Measurements from ENCODE around the gene HIPK3.

Gene HIPK3

DNA sequence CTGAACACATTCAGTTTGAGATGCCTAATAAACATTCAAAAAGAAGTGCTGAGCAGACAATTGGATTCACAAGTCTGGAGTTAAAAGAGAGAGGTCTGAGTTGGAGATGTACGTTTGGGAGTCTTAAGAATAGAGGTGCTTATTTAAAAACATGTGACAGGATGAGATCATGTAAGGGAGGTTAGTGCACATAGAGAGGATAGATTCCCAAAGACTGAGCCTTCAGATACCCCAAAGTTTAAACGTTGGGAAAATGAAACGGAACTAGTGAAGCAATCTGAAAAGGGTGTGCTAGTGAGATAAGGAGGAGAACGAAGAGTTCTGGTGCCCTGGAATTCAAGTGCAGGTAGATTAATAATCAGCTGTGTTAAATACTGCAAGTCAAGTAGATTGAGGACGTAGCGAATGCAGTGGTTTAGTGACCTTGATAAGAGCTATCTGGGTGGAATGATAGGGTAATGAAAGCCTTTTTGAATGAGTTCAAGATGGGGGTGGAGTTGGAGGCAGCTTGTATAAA is 63.7 kb downstream of the HIPK3 start:
- H3K4me1 ChIP-seq (ENCODE audit: control insufficient read depth, insufficient read depth, low read length): no peaks in the 10 kb centered on the region
- no peak overlapping the region for H3K4me3 ChIP-seq (ENCODE audit: low read length)
- H3K36me3 ChIP-seq (ENCODE audit: control insufficient read depth, insufficient read depth, low read length): no peaks in the 10 kb centered on the region
- H3K27ac ChIP-seq (ENCODE audit: low read depth, low read length): no peak overlapping the region
- no peaks in the 10 kb centered on the region for H3K27me3 ChIP-seq (ENCODE audit: control insufficient read depth, insufficient read depth, low read length)
- no peak overlapping the region for H3K9ac ChIP-seq (ENCODE audit: low read length)

DNA sequence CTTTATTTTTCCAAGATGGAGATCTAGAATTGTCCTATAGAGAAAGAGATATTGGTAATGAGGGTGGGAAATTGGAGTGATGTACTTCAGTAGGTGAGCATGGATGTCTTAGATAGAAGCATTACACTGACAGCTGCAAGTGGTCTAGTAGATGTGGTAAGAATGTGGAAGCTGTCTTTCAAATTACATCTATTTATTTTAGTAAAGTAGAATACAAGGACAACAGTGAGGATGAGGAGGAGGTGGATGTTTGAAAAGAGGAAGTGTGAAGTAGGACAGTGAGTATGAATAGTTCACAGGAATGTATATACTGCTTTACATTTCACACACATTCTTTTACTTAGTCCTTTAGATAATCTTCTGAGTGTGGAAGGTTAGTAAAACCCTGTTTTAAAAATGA is 64.2 kb downstream of the HIPK3 start:
- no peak overlapping the region for H3K9ac ChIP-seq (ENCODE audit: low read length)
- no peaks in the 10 kb centered on the region for H3K4me1 ChIP-seq (ENCODE audit: control insufficient read depth, insufficient read depth, low read length)
- H3K36me3 ChIP-seq (ENCODE audit: control insufficient read depth, insufficient read depth, low read length): no peaks in the 10 kb centered on the region
- H3K27ac ChIP-seq (ENCODE audit: low read depth, low read length): no peak overlapping the region
- H3K27me3 ChIP-seq (ENCODE audit: control insufficient read depth, insufficient read depth, low read length): no peaks in the 10 kb centered on the region
- H3K4me3 ChIP-seq (ENCODE audit: low read length): no peak overlapping the region

DNA sequence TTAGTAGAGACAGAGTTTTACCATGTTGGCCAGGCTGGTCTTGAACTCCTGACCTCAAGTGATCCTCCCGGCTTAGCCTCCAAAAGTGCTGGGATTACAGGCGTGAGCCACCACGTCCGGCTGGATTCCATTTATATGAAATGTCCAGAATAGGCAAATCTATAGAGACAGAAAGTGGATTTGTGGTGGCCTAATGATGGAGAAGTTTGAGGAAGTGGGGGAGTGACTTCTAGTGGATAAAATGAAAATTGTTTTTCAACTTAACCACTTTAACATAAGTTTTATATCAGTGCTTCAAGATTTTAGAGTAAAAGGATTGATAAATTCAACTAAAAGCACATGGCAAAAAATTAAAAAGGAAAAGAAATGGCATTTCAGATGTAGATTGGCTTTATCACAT is 66.2 kb downstream of the HIPK3 start:
- Histone ChIP-seq H3K4me1 (ENCODE audit: control insufficient read depth, insufficient read depth, low read length) (no peaks in the 10 kb centered on the region), H3K27ac (ENCODE audit: low read depth, low read length) (no peak overlapping the region), H3K36me3 (ENCODE audit: control insufficient read depth, insufficient read depth, low read length) (no peaks in the 10 kb centered on the region), H3K9ac (ENCODE audit: low read length) (no peak overlapping the region), H3K27me3 (ENCODE audit: control insufficient read depth, insufficient read depth, low read length) (no peaks in the 10 kb centered on the region), H3K4me3 (ENCODE audit: low read length) (no peak overlapping the region)

GRCh38 chr11:33324302-33324985 is 67.3 kb downstream of the HIPK3 start:
- peaks cover 1% of the 10 kb centered on the region for H3K4me1 ChIP-seq (ENCODE audit: control insufficient read depth, insufficient read depth, low read length)

GRCh38 chr11:33325451-33325850 is 68.3 kb downstream of the HIPK3 start:
- H3K27me3 ChIP-seq (ENCODE audit: control insufficient read depth, insufficient read depth, low read length): no peaks in the 10 kb centered on the region
- no peaks in the 10 kb centered on the region for H3K36me3 ChIP-seq (ENCODE audit: control insufficient read depth, insufficient read depth, low read length)
- no peak overlapping the region for H3K4me3 ChIP-seq (ENCODE audit: low read length)
- no peak overlapping the region for H3K9ac ChIP-seq (ENCODE audit: low read length)
- peaks cover 3% of the 10 kb centered on the region for H3K4me1 ChIP-seq (ENCODE audit: control insufficient read depth, insufficient read depth, low read length)
- H3K27ac ChIP-seq (ENCODE audit: low read depth, low read length): no peak overlapping the region

More at GRCh38 chr11:33324302-33324985, 67.3 kb downstream of the HIPK3 start:
- Histone ChIP-seq H3K27me3 (ENCODE audit: control insufficient read depth, insufficient read depth, low read length) (no peaks in the 10 kb centered on the region), H3K9ac (ENCODE audit: low read length) (no peak overlapping the region), H3K4me3 (ENCODE audit: low read length) (no peak overlapping the region), H3K36me3 (ENCODE audit: control insufficient read depth, insufficient read depth, low read length) (no peaks in the 10 kb centered on the region), H3K27ac (ENCODE audit: low read depth, low read length) (no peak overlapping the region)

GRCh38 chr11:33329705-33330329 is 72.6 kb downstream of the HIPK3 start:
- H3K36me3 ChIP-seq (ENCODE audit: control insufficient read depth, insufficient read depth, low read length): no peaks in the 10 kb centered on the region

GRCh38 chr11:33333816-33334215 is 76.6 kb downstream of the HIPK3 start:
- H3K4me3 ChIP-seq (ENCODE audit: low read length): no peak overlapping the region
- H3K27me3 ChIP-seq (ENCODE audit: control insufficient read depth, insufficient read depth, low read length): no peaks in the 10 kb centered on the region
- H3K4me1 ChIP-seq (ENCODE audit: control insufficient read depth, insufficient read depth, low read length): peaks cover 3% of the 10 kb centered on the region
- no peak overlapping the region for H3K27ac ChIP-seq (ENCODE audit: low read depth, low read length)
- peaks cover 3% of the 10 kb centered on the region for H3K36me3 ChIP-seq (ENCODE audit: control insufficient read depth, insufficient read depth, low read length)
- H3K9ac ChIP-seq (ENCODE audit: low read length): no peak overlapping the region

More at GRCh38 chr11:33329705-33330329, 72.6 kb downstream of the HIPK3 start:
- Histone ChIP-seq H3K27ac (ENCODE audit: low read depth, low read length) (no peak overlapping the region), H3K4me1 (ENCODE audit: control insufficient read depth, insufficient read depth, low read length) (peaks cover 3% of the 10 kb centered on the region), H3K9ac (ENCODE audit: low read length) (no peak overlapping the region), H3K27me3 (ENCODE audit: control insufficient read depth, insufficient read depth, low read length) (no peaks in the 10 kb centered on the region), H3K4me3 (ENCODE audit: low read length) (no peak overlapping the region)

DNA sequence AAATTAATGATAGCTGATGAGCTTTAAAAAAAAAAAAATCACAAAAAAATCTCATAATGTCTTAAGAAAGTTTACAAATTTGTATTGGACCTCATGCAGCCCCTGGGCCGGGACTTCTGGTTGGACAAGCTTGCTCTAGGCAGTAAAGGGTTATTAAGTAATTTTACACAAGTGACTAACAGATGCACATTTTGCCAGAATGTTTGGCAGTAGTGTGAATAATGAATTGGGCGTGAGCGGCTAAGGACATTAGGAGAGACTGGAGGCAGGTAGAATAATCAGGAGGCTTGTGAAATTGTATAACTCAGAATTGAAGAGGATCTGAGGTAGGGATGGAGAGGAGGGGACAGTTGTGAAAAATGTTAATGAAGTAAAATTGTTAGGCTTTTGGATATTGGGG is 77.4 kb downstream of the HIPK3 start:
- no peaks in the 10 kb centered on the region for H3K27me3 ChIP-seq (ENCODE audit: control insufficient read depth, insufficient read depth, low read length)
- peaks cover under 1% of the 10 kb centered on the region for H3K4me1 ChIP-seq (ENCODE audit: control insufficient read depth, insufficient read depth, low read length)
- no peak overlapping the region for H3K27ac ChIP-seq (ENCODE audit: low read depth, low read length)
- H3K4me3 ChIP-seq (ENCODE audit: low read length): no peak overlapping the region
- no peak overlapping the region for H3K9ac ChIP-seq (ENCODE audit: low read length)
- peaks cover 3% of the 10 kb centered on the region for H3K36me3 ChIP-seq (ENCODE audit: control insufficient read depth, insufficient read depth, low read length)

- no peaks in the 10 kb centered on the region for H3K27me3 ChIP-seq (ENCODE audit: control insufficient read depth, insufficient read depth, low read length)
- H3K9ac ChIP-seq (ENCODE audit: low read length): no peak overlapping the region
- no peaks in the 10 kb centered on the region for H3K4me1 ChIP-seq (ENCODE audit: control insufficient read depth, insufficient read depth, low read length)
- H3K4me3 ChIP-seq (ENCODE audit: low read length): no peak overlapping the region
- peaks cover 5% of the 10 kb centered on the region for H3K36me3 ChIP-seq (ENCODE audit: control insufficient read depth, insufficient read depth, low read length)
- H3K27ac ChIP-seq (ENCODE audit: low read depth, low read length): no peak overlapping the region
These were observed 82.1 kb downstream of the HIPK3 start for GRCh38 chr11:33339247-33339646.

DNA sequence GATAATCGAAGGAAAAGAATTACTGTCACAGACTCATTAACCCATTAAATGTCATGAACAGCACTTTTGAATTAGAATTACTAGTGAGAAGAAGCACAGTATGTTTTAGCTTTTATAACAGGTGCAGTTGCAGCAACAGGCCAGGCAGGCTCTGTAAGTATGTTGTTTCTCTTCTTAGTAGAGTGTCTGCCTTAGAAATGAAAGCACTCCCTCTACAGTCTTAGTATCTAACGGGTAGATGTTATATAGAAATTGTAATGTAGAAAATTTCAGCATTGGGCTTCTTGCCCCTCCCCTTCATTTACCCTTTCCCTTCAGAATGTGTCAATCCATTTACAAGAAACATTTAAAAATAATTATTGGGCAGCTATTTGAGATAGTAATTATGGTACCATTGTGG is 87.4 kb downstream of the HIPK3 start:
- no peak overlapping the region for H3K4me3 ChIP-seq (ENCODE audit: low read length)
- no peaks in the 10 kb centered on the region for H3K27me3 ChIP-seq (ENCODE audit: control insufficient read depth, insufficient read depth, low read length)
- no peak overlapping the region for H3K9ac ChIP-seq (ENCODE audit: low read length)
- no peaks in the 10 kb centered on the region for H3K4me1 ChIP-seq (ENCODE audit: control insufficient read depth, insufficient read depth, low read length)
- no peak overlapping the region for H3K27ac ChIP-seq (ENCODE audit: low read depth, low read length)
- peaks cover 17% of the 10 kb centered on the region for H3K36me3 ChIP-seq (ENCODE audit: control insufficient read depth, insufficient read depth, low read length)

- Histone ChIP-seq H3K9ac (ENCODE audit: low read length) (no peak overlapping the region), H3K27ac (ENCODE audit: low read depth, low read length) (no peak overlapping the region)
These were observed 90.4 kb downstream of the HIPK3 start for GRCh38 chr11:33347490-33348125.

GRCh38 chr11:33350287-33350686 is 93.1 kb downstream of the HIPK3 start:
- Histone ChIP-seq H3K36me3 (ENCODE audit: control insufficient read depth, insufficient read depth, low read length) (peaks cover 32% of the 10 kb centered on the region), H3K27me3 (ENCODE audit: control insufficient read depth, insufficient read depth, low read length) (no peaks in the 10 kb centered on the region), H3K4me3 (ENCODE audit: low read length) (no peak overlapping the region)

More at GRCh38 chr11:33347490-33348125, 90.4 kb downstream of the HIPK3 start:
- H3K27me3 ChIP-seq (ENCODE audit: control insufficient read depth, insufficient read depth, low read length): no peaks in the 10 kb centered on the region
- H3K4me3 ChIP-seq (ENCODE audit: low read length): no peak overlapping the region
- peaks cover 24% of the 10 kb centered on the region for H3K36me3 ChIP-seq (ENCODE audit: control insufficient read depth, insufficient read depth, low read length)
- H3K4me1 ChIP-seq (ENCODE audit: control insufficient read depth, insufficient read depth, low read length): no peaks in the 10 kb centered on the region

More at GRCh38 chr11:33350287-33350686, 93.1 kb downstream of the HIPK3 start:
- Histone ChIP-seq H3K4me1 (ENCODE audit: control insufficient read depth, insufficient read depth, low read length) (no peaks in the 10 kb centered on the region), H3K27ac (ENCODE audit: low read depth, low read length) (no peak overlapping the region), H3K9ac (ENCODE audit: low read length) (no peak overlapping the region)
